ENCODE measurements around the gene SLC6A9.

GRCh38 chr1:43998000-43998378 is 33.3 kb downstream of the SLC6A9 start:
- TF ChIP-seq, protein P1, sequence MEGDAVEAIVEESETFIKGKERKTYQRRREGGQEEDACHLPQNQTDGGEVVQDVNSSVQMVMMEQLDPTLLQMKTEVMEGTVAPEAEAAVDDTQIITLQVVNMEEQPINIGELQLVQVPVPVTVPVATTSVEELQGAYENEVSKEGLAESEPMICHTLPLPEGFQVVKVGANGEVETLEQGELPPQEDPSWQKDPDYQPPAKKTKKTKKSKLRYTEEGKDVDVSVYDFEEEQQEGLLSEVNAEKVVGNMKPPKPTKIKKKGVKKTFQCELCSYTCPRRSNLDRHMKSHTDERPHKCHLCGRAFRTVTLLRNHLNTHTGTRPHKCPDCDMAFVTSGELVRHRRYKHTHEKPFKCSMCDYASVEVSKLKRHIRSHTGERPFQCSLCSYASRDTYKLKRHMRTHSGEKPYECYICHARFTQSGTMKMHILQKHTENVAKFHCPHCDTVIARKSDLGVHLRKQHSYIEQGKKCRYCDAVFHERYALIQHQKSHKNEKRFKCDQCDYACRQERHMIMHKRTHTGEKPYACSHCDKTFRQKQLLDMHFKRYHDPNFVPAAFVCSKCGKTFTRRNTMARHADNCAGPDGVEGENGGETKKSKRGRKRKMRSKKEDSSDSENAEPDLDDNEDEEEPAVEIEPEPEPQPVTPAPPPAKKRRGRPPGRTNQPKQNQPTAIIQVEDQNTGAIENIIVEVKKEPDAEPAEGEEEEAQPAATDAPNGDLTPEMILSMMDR (conservative IDR thresholded peaks at IDR 0.05 in 1 of 2, IDR thresholded peaks at IDR 0.05 in 1 of 2; ENCODE audit: extremely low read depth in 1 of 2, insufficient read depth in 1 of 2, low read depth in 1 of 2, low read length in 2 of 2): no peak
- TF ChIP-seq EZH2 (IDR thresholded peaks at IDR 0.05; ENCODE audit: borderline replicate concordance, low read length): no peak
